PFSK-1 (cell line): ENCODE results near the gene MXI1.

ENCODE experiments used
- FOXP2 ChIP-seq: optimal IDR thresholded peaks from 2 replicates; pipeline ENCODE3; 2011; ENCODE audit warnings: borderline replicate concordance, control low read depth, inconsistent platforms; ENCODE audit not compliant: insufficient read depth; ENCODE audit errors: extremely low read length, extremely low read depth
- POLR2AphosphoS5 ChIP-seq: IDR thresholded peaks from 2 replicates; pipeline ENCODE4 v1.6.1; 2012; ENCODE audit warnings: low read depth, mild to moderate bottlenecking, control low read depth, low read length, moderate library complexity
- SIN3A ChIP-seq: IDR thresholded peaks from 2 replicates; pipeline ENCODE4 v1.6.1; 2012; ENCODE audit warnings: mild to moderate bottlenecking, low read length, moderate library complexity, borderline replicate concordance; ENCODE audit not compliant: insufficient read depth
- TAF1 ChIP-seq: IDR thresholded peaks from 2 replicates; pipeline ENCODE4 v1.6.1; 2012; ENCODE audit warnings: low read length, control low read depth, borderline replicate concordance; ENCODE audit not compliant: insufficient read depth
- TF ChIP-seq, protein P1 (sequence below), 2 experiments: IDR thresholded peaks; 2 replicates each; pipeline versions ENCODE4 v1.6.1 to v1.8.0; 2011 to 2012; ENCODE audit warnings: low read depth in 2 of 2, low read length in 2 of 2, control low read depth in 1 of 2, inconsistent platforms in 1 of 2, mild to moderate bottlenecking in 1 of 2, moderate library complexity in 1 of 2; ENCODE audit not compliant: insufficient read depth in 1 of 2

MXI1 gene

DNA sequence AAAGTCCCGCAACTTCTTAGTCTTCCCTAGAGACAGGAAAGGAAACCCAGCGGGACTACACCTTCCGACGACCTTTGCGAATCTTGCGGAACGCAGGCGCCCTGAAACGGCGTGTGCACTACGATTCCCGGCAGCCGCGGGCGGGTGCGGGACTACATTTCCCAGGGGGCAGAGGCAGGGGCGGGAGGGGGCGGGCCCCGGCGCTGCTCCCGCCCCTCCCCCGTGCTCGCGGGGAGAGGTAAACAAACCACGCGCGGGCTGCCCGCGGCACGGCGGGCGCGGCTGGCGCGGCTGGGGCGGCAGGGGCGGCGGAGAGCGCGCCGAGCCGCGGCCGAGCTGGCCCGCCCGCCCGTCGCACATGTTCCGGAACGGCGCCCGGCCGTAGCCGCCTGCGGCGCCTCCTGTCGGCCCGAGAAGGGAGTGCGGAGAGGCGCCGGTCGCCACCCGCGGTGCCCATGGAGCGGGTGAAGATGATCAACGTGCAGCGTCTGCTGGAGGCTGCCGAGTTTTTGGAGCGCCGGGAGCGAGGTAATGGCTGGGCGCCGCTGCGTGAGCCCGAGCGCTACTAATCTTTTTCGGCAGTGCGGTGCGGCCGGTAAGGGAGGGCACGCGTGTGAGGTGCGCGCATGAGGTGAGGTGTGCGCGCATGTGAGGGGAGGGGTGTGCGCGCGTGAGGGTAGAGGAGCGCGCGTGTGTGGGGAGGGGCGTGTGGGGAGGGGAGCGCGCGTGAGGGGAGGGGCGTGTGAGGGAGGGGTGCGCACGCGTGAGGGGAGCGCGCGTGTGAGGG is 18.5 kb downstream of the MXI1 start:
- TF ChIP-seq, protein P1, sequence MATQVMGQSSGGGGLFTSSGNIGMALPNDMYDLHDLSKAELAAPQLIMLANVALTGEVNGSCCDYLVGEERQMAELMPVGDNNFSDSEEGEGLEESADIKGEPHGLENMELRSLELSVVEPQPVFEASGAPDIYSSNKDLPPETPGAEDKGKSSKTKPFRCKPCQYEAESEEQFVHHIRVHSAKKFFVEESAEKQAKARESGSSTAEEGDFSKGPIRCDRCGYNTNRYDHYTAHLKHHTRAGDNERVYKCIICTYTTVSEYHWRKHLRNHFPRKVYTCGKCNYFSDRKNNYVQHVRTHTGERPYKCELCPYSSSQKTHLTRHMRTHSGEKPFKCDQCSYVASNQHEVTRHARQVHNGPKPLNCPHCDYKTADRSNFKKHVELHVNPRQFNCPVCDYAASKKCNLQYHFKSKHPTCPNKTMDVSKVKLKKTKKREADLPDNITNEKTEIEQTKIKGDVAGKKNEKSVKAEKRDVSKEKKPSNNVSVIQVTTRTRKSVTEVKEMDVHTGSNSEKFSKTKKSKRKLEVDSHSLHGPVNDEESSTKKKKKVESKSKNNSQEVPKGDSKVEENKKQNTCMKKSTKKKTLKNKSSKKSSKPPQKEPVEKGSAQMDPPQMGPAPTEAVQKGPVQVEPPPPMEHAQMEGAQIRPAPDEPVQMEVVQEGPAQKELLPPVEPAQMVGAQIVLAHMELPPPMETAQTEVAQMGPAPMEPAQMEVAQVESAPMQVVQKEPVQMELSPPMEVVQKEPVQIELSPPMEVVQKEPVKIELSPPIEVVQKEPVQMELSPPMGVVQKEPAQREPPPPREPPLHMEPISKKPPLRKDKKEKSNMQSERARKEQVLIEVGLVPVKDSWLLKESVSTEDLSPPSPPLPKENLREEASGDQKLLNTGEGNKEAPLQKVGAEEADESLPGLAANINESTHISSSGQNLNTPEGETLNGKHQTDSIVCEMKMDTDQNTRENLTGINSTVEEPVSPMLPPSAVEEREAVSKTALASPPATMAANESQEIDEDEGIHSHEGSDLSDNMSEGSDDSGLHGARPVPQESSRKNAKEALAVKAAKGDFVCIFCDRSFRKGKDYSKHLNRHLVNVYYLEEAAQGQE (IDR thresholded peaks at IDR 0.05; ENCODE audit: insufficient read depth in 1 of 2, low read depth in 2 of 2, low read length in 2 of 2) = no peak
- TF ChIP-seq SIN3A (0 out of 2 replicates have a peak, but pooled peaks have one; percentile 7), FOXP2 (peak; percentile 63), POLR2AphosphoS5 (no peak)

DNA sequence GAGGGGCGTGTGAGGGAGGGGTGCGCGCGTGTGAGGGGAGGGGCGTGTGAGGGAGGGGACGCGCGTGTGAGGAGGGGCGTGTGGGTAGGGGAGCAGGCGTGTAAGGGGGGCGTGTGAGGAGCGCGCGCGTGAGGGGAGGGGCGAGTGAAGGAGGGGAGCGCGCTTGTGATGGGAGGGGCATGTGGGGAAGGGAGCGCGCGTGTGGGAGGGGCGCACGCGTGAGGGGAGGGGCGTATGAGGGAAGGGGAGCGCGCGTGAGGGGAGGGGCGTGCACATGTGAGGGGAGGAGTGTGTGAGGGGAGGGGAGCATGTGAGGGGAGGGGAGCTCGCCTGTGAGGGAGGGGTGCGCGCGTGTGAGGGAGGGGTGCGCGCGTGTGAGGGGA is 19.1 kb downstream of the MXI1 start:
- TF ChIP-seq POLR2AphosphoS5 (no peak), FOXP2 (no peak), TAF1 (no peak), SIN3A (no peak)
- TF ChIP-seq, protein P1 (IDR thresholded peaks at IDR 0.05; ENCODE audit: insufficient read depth in 1 of 2, low read depth in 2 of 2, low read length in 2 of 2) = no peak

DNA sequence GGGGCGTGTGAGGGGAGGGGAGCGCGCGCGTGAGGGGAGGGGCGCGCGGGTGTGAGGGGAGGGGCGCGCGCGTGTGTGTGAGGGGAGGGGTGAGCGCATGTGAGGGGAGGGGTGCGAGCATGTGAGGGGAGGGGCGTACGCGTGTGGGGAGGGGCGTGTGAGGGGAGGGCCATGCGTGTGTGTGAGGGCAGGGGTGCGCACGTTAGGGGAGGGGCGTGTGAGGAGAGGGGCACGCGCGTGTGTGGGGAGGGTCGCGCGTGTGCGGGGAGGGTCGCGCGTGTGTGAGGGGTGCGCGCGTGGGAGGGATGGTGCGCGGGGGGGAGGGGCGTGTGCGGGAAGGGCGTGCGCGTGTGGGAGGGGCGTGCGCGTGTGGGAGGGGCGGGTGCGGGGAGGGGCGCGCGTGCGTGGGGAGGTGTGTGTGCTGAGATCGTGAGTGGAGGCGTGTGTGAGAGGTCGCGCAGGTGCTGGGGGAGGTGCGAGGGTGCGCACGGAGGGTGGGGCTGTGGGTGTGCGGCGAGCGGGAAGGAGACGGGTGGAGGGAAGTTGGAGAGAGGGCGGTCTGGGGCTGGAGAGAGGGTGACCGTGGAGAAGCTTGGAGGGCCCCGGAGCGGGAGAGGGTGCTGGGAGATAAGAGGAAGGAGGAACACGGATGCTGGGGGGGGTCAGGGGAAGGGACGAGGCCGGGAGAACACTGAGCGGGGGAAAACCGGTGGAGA is 19.7 kb downstream of the MXI1 start:
- TF ChIP-seq, protein P1 (IDR thresholded peaks at IDR 0.05; ENCODE audit: insufficient read depth in 1 of 2, low read depth in 2 of 2, low read length in 2 of 2) = no peak
- peak; percentile 11 for TF ChIP-seq FOXP2
- TF ChIP-seq POLR2AphosphoS5 = no peak
- TF ChIP-seq TAF1 = no peak
- no peak for TF ChIP-seq SIN3A

DNA sequence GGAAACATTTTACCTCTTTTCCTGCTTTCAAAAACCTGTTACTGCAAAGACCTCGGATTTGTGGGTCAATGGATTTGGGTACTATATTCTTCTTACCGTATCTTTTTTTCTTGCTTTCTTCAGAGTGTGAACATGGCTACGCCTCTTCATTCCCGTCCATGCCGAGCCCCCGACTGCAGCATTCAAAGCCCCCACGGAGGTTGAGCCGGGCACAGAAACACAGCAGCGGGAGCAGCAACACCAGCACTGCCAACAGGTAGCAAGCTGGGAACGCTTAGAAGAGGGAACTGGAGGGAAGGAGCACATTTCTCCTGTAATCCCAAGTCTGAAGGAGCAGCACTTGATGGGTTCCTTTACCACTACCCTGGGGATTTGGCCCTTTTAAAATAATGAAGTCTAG is 20.7 kb downstream of the MXI1 start:
- no peak for TF ChIP-seq SIN3A
- TF ChIP-seq POLR2AphosphoS5 = no peak
- no peak for TF ChIP-seq FOXP2
- TF ChIP-seq, protein P1 (IDR thresholded peaks at IDR 0.05; ENCODE audit: insufficient read depth in 1 of 2, low read depth in 2 of 2, low read length in 2 of 2) = no peak
- TF ChIP-seq TAF1 = no peak
